Measurements from ENCODE around the gene ATP9B.

DNA sequence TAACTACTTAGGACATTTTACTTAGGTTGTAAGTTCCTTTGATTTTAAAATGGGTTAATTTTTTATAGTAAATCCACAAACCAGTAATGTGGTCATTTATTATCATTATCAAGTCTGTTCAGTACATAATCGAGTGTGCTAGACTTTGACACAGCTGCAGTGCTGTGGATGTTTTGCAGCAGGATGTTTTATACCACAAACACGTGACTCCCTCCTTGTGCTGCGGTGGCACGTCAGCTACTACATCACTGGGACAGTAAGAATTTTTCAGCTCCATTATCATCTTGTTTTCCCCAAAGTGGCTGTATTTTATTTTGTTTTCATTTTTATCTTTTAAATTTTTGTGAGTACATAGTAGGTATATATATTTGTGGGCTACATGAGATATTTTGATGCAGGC lies 70.0 kb downstream of the ATP9B start:
- TF ChIP-seq, protein P1, sequence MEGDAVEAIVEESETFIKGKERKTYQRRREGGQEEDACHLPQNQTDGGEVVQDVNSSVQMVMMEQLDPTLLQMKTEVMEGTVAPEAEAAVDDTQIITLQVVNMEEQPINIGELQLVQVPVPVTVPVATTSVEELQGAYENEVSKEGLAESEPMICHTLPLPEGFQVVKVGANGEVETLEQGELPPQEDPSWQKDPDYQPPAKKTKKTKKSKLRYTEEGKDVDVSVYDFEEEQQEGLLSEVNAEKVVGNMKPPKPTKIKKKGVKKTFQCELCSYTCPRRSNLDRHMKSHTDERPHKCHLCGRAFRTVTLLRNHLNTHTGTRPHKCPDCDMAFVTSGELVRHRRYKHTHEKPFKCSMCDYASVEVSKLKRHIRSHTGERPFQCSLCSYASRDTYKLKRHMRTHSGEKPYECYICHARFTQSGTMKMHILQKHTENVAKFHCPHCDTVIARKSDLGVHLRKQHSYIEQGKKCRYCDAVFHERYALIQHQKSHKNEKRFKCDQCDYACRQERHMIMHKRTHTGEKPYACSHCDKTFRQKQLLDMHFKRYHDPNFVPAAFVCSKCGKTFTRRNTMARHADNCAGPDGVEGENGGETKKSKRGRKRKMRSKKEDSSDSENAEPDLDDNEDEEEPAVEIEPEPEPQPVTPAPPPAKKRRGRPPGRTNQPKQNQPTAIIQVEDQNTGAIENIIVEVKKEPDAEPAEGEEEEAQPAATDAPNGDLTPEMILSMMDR (conservative IDR thresholded peaks at IDR 0.05): no peak
- TF ChIP-seq ZFX (IDR thresholded peaks at IDR 0.05): no peak
